ENCODE measurements around the gene OBSCN. TPM values are rescaled to one million over a fixed set of nuclear protein-coding genes. Genes with fewer than 3 reads are reported as not detected.

OBSCN gene
- total RNA-seq, 1 donor from 2014 or later, result 316 TPM

DNA sequence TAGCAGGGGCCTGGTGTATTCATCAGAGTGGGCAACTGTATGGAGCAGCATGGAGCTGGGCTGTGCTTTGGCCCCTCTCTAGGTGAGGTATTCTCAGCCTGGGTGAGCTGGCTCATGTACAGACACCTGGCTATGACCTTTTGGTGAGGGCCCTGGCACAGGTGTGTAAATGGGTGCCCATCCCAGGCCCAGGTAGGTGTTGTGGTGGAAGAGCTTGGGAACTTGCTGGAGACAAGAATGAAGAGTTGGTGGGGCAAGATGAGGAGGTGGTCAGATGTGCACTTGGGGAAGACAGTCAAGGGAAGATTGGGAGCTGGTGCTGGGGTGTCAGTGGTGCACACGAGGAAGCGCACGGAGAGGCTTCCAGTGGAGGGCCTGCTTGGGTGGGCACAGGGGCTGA lies 103.2 kb downstream of the OBSCN start:
- Histone ChIP-seq H3K4me1 (peaks cover 22% of the 10 kb centered on the region), H3K27me3 (ENCODE audit: low read depth) (no peaks in the 10 kb centered on the region), H3K9me3 (replicated peaks) (peaks cover 7% of the 10 kb centered on the region), H3K4me3 (no peak overlapping the region), H3K36me3 (peaks cover 49% of the 10 kb centered on the region), H3K27ac (replicated peaks) (no peak overlapping the region)
- DNase-seq, result no peak
- intact Hi-C loops (cut with micrococcal nuclease), result no loop called here
- TF ChIP-seq, protein P1, sequence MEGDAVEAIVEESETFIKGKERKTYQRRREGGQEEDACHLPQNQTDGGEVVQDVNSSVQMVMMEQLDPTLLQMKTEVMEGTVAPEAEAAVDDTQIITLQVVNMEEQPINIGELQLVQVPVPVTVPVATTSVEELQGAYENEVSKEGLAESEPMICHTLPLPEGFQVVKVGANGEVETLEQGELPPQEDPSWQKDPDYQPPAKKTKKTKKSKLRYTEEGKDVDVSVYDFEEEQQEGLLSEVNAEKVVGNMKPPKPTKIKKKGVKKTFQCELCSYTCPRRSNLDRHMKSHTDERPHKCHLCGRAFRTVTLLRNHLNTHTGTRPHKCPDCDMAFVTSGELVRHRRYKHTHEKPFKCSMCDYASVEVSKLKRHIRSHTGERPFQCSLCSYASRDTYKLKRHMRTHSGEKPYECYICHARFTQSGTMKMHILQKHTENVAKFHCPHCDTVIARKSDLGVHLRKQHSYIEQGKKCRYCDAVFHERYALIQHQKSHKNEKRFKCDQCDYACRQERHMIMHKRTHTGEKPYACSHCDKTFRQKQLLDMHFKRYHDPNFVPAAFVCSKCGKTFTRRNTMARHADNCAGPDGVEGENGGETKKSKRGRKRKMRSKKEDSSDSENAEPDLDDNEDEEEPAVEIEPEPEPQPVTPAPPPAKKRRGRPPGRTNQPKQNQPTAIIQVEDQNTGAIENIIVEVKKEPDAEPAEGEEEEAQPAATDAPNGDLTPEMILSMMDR (IDR thresholded peaks at IDR 0.05; ENCODE audit: borderline replicate concordance), result no peak

DNA sequence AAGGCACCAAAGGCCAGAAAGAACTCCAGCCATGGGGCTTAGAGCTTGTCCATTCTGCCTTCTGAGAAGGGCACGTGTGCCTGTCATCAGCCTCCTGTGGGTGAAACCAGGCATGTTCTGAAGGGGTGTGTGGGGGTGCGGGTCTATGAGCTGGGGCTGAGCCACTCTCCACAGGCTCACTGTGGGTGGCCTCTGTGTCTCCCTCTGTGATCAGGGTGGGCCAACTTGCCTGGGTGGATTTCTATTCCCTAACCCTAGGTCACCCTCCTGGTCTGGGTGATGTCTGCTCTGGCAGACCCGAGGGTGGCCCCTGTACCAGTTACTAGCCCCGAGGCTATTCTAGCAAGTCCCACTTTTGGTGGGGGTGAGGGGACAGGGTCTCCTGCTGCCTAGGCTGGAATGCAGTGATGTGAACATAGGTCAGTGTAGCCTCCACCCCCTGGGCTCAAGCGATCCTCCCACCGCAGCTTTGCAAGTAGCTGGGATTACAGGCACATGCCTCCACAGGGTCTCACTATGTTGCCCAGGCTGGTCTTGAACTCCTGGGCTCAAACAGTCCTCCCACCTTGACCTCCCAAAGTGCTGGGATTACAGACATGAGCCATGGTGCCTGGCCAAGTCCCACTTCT lies 104.4 kb downstream of the OBSCN start:
- intact Hi-C loops (cut with micrococcal nuclease), result no loop called here
- TF ChIP-seq, protein P1 (IDR thresholded peaks at IDR 0.05; ENCODE audit: borderline replicate concordance), result no peak

DNA sequence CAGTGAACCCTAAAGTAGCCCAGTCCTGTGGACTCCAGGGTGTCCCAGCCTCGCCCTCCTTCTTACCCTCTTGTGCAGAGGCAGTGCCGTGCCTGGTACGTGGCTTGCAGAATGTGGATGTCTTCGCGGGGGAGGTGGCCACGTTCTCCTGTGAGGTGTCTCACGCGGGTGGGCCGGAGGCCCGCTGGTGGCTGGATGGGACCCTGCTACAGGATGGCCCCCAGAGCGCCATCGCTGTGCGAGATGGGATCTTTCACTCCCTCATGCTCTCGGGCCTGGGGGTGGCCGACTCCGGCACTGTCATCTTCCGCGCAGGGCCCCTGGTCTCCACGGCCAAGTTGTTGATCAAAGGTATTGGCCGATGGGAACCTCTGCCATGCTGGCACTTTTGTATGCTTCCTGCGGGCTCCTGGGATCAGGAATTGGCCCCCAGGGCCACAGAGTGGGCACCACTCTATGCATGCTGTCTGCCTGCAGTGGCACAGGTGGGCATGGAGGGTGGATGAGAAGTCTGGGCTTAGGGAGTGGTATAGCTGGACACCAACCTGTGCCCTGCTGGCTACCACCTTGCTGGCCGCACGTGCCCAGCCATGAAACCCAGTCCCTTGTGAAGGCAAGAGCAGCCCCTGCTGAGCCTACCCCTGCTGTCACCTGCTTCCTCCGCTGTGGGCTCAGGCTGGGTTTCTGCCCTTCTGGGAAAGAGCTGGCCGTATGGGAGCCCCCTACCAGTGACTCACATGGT lies 105.9 kb downstream of the OBSCN start:
- H3K4me3 ChIP-seq, result no peak overlapping the region
- no peaks in the 10 kb centered on the region for H3K27me3 ChIP-seq (ENCODE audit: low read depth)
- TF ChIP-seq, protein P1 (IDR thresholded peaks at IDR 0.05; ENCODE audit: borderline replicate concordance), result no peak
- DNase-seq, result no peak
- H3K9me3 ChIP-seq (replicated peaks), result peaks cover 7% of the 10 kb centered on the region
- H3K36me3 ChIP-seq, result peaks cover 75% of the 10 kb centered on the region
- peaks cover 22% of the 10 kb centered on the region for H3K4me1 ChIP-seq
- intact Hi-C loops (cut with micrococcal nuclease), result no loop called here
- peak overlapping the region; percentile 62 for H3K27ac ChIP-seq (replicated peaks)

More for the DNA sequence above, 104.4 kb downstream of the OBSCN start:
- H3K27me3 ChIP-seq (ENCODE audit: low read depth), result no peaks in the 10 kb centered on the region
- H3K36me3 ChIP-seq, result peaks cover 60% of the 10 kb centered on the region
- peaks cover 7% of the 10 kb centered on the region for H3K9me3 ChIP-seq (replicated peaks)
- H3K4me1 ChIP-seq, result peaks cover 22% of the 10 kb centered on the region
- no peak overlapping the region for H3K4me3 ChIP-seq
- peak overlapping the region; percentile 5 for H3K27ac ChIP-seq (replicated peaks)
- DNase-seq, result no peak

DNA sequence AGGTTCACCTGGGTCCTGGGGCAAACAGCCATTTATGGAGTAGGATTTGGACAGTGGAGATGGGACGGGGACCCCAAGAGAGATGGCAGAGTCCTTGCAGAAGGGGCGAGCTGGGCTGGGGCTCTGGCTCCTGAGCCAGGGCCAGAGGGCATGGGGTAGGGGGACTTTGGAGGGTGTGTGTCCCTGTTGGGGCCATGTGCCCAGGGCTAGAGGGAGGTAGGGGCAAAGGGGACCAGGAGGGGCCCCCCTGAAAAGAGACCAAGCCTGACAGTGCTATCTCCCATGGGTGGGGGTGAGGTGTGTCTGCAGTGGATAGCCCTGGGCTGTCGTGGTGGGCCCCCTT lies 106.4 kb downstream of the OBSCN start:
- Histone ChIP-seq H3K4me3 (no peak overlapping the region), H3K4me1 (peaks cover 22% of the 10 kb centered on the region), H3K27ac (replicated peaks) (peak overlapping the region; percentile 62), H3K9me3 (replicated peaks) (peaks cover 7% of the 10 kb centered on the region), H3K27me3 (ENCODE audit: low read depth) (no peaks in the 10 kb centered on the region), H3K36me3 (peaks cover 77% of the 10 kb centered on the region)
- no peak for DNase-seq
- intact Hi-C loops (cut with micrococcal nuclease), result no loop called here
- TF ChIP-seq, protein P1 (IDR thresholded peaks at IDR 0.05; ENCODE audit: borderline replicate concordance), result no peak

DNA sequence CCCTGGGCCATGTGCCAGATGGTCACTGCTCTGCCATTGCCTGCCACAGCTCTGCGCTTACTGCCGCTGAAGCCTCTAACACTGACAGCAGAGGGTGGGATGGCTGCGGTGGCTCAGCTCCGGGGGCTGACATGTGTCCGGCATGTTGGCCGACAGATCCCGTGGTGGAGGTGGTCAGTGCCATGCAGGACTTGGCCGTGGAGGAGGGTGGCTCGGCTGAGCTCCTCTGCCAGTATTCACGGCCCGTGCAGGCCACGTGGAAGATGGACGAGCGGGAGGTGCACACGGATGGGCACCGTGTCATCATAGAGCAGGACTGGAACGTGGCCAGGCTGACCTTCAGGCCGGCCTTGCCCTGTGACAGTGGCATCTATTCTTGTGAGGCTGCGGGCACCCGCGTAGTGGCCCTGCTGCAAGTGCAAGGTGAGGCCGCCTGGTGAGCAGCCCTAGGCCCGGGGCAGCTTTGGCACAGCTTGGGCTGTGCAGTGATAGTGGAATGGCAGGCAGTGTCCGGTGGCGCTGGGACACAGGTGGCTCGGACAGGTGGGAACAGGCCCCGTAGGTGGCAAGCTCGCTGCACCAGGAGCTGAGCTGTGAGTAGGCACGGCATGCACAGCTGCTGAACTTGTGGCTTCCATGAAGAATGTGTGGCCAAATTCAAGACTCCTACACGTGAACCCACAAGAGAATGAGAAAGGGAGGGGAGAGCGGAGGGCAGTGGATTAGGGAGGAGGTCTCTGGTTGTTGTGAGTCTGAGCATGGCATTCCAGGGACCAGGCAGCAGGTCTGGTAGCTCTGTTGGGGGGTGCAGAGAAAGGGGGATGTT lies 107.0 kb downstream of the OBSCN start:
- Histone ChIP-seq H3K27ac (replicated peaks) (peak overlapping the region; percentile 62), H3K27me3 (ENCODE audit: low read depth) (no peaks in the 10 kb centered on the region), H3K36me3 (peaks cover 77% of the 10 kb centered on the region), H3K4me1 (peaks cover 22% of the 10 kb centered on the region), H3K9me3 (replicated peaks) (peaks cover 7% of the 10 kb centered on the region), H3K4me3 (no peak overlapping the region)
- peak; percentile 54 for DNase-seq
- TF ChIP-seq, protein P1 (IDR thresholded peaks at IDR 0.05; ENCODE audit: borderline replicate concordance), result no peak
- intact Hi-C loops (cut with micrococcal nuclease), result no loop called here

All from left ventricle myocardium inferior (tissue), 1 donor.